Stomach smooth muscle (tissue), 2 donors: ENCODE results near the gene GAL3ST2.
"Not testable (repeated sequence)": the region's sequence is repeated elsewhere in the genome, so short reads cannot be mapped to it uniquely, and the experiment has no call there.

Experiments used
- H3K27ac ChIP-seq: one replicate; pipeline ENCODE4 v1.7.0; 2013; ENCODE audit warnings: mild to moderate bottlenecking, low read length, inconsistent platforms
- H3K27me3 ChIP-seq, 2 donors: one replicate each; pipeline ENCODE4 v1.7.0; 2013; ENCODE audit warnings: low read length in 2 of 2; ENCODE audit not compliant: insufficient read depth in 2 of 2, control insufficient read depth in 1 of 2
- H3K36me3 ChIP-seq, 2 donors: one replicate each; pipeline ENCODE4 v1.7.0; 2013; ENCODE audit warnings: low read length in 2 of 2; ENCODE audit not compliant: control insufficient read depth in 2 of 2, insufficient read depth in 2 of 2
- H3K4me1 ChIP-seq: one replicate; pipeline ENCODE4 v1.7.0; 2013; ENCODE audit warnings: low read length; ENCODE audit not compliant: control insufficient read depth, insufficient read depth
- H3K4me3 ChIP-seq, 2 donors: one replicate each; pipeline ENCODE4 v1.7.0; 2013; ENCODE audit warnings: low read length in 2 of 2
- H3K9ac ChIP-seq, 2 donors: one replicate each; pipeline ENCODE4 v1.7.0; 2013; ENCODE audit warnings: low read length in 2 of 2, mild to moderate bottlenecking in 1 of 2
- H3K9me3 ChIP-seq, 2 donors: one replicate each; pipeline ENCODE4 v1.7.0; 2013; ENCODE audit warnings: low read length in 2 of 2; ENCODE audit not compliant: control insufficient read depth in 2 of 2
- donor health status: healthy.
- donor health status: Pancreatic carcinoma.

The GAL3ST2 gene

GRCh38 chr2:241803387-241804325, 27.0 kb downstream of the GAL3ST2 start:
- H3K9me3 ChIP-seq = no peaks in the 10 kb centered on the region
- H3K27me3 ChIP-seq = peaks cover 7 to 21% of the 10 kb centered on the region in 2 donors
- H3K27ac ChIP-seq = no peak overlapping the region
- no peak overlapping the region for H3K9ac ChIP-seq
- peak overlapping the region; percentile 46 to 66 for H3K4me3 ChIP-seq
- H3K4me1 ChIP-seq = peaks cover 19% of the 10 kb centered on the region
- no peaks in the 10 kb centered on the region for H3K36me3 ChIP-seq

GRCh38 chr2:241804326-241805229, 28.0 kb downstream of the GAL3ST2 start:
- Histone ChIP-seq H3K27me3 (peaks cover 7 to 21% of the 10 kb centered on the region in 2 donors), H3K9me3 (no peaks in the 10 kb centered on the region), H3K36me3 (no peaks in the 10 kb centered on the region), H3K27ac (no peak overlapping the region), H3K9ac (no peak overlapping the region), H3K4me3 (peak overlapping the region; percentile 12 to 66), H3K4me1 (peaks cover 19% of the 10 kb centered on the region)

GRCh38 chr2:241806217-241806616, 29.6 kb downstream of the GAL3ST2 start:
- H3K27ac ChIP-seq, H3K9me3 ChIP-seq, H3K4me3 ChIP-seq, H3K36me3 ChIP-seq, H3K9ac ChIP-seq: not testable (repeated sequence)
- Histone ChIP-seq H3K4me1 (peaks cover 19% of the 10 kb centered on the region), H3K27me3 (peaks cover 7 to 21% of the 10 kb centered on the region in 2 donors)

DNA sequence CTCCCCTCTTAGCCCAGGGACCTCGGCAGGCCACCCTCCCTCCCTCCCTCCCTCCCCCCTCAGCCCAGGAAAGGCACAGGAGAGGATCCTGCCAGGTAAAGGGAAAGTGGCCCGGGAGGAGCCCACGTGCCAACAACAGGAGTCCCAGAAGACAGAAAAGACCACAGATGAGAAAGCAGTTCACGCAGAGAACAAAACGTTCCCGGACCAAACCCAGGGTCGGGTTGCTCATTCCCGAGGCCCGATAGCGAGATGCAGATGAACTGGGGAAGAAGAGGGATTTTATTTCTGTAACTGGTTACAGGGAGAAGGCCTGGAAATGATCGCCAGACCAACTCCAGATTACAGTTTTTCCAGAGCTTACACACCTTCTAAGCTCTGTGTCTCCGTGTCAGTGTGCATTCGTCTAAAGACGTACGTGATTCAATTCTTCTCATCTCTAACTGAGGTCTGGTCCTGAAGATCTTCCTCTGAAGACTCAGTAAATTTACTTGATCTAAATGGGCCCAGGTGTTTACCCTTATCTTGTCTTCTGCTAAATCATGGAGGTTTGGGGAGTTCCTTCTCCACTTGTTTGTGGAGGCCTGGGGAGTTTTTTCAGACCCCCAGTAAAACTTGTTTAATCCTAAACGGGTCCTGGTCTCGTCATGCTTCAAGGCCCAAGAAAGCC, 31.6 kb downstream of the GAL3ST2 start:
- Histone ChIP-seq H3K27ac (no peak overlapping the region), H3K36me3 (no peaks in the 10 kb centered on the region), H3K4me3 (no peak overlapping the region), H3K4me1 (peaks cover 17% of the 10 kb centered on the region), H3K9ac (no peak overlapping the region), H3K9me3 (no peaks in the 10 kb centered on the region), H3K27me3 (peaks cover 9 to 18% of the 10 kb centered on the region in 2 donors)

DNA sequence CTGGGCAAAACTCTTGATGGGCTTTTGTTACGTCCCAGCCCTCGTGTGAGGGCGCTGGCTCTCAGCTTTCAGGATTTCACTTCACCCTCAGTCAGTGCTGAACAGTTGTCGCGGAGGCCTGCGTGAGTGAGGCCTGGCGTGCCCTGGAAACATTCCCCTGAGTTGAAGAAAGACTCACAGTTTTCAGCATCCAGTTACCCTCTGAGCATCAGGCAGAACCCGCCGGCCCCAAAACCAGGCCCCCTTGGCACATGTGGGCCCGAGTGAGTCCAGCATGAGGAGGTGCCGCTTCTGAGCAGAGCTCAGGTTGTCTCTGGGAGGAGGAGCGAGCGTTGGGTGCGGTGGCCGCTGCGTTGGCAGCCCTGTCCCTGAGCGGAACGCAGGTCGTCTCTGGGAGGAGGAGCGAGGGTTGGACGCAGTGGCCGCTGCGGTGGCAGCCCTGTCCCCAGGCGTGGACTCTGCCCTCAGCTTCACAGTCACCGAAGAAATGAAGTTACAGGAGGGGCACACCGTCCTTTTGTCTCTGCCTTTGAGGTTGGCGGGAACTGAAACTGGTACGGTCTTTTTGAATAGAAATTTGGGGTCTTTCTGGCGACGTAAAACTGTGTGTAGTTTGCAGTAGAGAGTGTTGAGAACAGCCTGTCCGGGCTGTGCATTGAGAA, 32.2 kb downstream of the GAL3ST2 start, which contains the start of gene NEU4:
NEU4 (plus strand) TSS at position 473 of the 662 bp plus-strand sequence. CDS start 5,292 bp downstream, outside the sequence.
- Histone ChIP-seq H3K27me3 (peaks cover 9 to 11% of the 10 kb centered on the region in 2 donors), H3K4me3 (no peak within 1 kb of the TSS), H3K9ac (no peak within 1 kb of the TSS), H3K4me1 (peaks cover 11% of the 10 kb centered on the region), H3K36me3 (no peaks in the 10 kb centered on the region), H3K27ac (no peak within 1 kb of the TSS), H3K9me3 (no peaks in the 10 kb centered on the region)

DNA sequence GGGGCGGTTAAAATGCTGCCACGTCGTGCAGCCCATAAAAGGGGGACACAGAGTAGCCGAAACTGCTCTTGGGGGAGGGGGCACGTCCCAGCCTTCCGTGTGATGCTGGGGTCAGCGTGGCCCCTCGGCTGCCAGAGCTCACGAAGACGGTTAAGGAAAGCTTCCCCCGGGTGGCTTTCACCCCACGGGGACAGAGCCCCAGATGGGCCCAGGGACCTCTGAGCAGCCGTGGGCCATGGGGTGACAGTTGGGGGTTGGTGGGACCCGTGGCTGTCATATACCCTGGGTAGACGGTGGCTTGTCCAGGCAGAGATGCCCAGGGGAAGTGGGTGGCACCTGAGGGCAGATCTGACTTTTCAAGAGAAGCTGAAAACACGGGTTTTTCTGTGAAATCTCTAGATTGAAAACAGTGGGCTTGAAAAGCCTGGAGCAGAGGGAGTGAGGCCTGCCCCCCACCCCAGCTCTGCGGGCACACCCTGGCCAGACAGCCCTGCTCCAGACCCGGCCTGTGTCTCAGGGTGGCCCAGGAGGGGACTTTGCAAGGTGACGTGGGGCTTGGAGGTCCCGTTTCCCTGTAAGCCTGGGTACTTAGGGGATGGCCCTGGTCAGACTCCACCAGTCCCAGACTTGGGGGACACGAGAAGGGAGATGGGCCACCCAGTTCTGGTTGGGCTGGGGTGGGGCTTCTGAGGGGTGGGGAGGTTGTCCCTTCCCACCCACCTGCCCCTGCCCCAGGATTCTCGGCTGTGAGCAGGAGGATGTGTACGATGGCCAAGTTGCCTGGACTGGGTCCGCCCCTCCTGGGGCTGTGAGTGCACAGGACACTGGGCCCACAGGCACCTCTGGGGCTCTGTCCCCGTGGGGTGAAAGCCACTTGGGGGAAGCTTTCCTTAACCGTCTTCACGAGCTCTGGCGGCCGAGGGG, 33.0 kb downstream of the GAL3ST2 start:
- Histone ChIP-seq H3K4me3 (no peak overlapping the region), H3K4me1 (peaks cover 3% of the 10 kb centered on the region)

DNA sequence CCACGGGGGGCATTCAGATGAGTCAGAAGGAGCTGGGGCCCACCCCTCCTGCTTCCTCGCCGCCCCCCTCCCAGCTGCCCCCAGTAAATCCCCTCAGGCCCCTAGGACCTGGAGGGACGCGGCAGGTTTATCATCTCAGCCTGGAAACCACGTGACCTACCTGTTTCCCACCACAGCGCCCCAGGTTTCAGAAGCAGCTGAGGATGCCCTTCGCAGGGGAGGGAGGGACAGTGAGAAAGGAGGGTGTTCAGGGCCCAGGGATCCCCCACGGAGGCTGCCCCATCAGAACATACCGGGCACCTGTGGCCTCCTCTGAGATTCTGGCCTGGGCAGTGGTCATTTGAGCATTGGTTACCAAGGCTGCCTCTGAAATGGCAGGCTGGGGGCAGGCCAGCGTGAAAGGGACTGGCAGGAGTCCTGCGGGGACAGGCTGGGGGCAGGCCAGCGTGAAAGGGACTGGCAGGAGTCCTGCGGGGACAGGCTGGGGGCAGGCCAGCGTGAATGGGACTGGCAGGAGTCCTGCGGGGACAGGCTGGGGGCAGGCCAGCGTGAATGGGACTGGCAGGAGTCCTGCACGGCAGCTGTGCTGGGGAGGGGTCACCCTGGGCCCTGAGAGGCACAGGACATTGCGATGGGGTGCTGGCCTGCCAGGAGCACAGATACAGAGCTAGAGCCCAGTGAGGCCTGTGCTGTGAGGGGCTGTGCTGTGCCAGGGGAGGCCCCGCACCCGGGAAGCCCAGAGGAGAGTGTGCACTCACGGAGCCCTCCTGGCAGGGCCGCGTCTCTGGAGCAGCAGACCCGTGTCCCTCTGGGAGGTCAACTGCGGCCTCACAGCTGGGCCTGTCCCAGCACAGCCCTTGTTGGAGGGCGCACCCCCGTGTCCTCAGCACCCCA, 33.9 kb downstream of the GAL3ST2 start:
- H3K9ac ChIP-seq = no peak overlapping the region
- no peaks in the 10 kb centered on the region for H3K36me3 ChIP-seq
- H3K4me3 ChIP-seq = no peak overlapping the region
- H3K4me1 ChIP-seq = no peaks in the 10 kb centered on the region
- H3K9me3 ChIP-seq = no peaks in the 10 kb centered on the region
- H3K27me3 ChIP-seq = peaks cover 0 to 2% of the 10 kb centered on the region in 2 donors
- H3K27ac ChIP-seq = no peak overlapping the region

More for the DNA sequence above, 33.0 kb downstream of the GAL3ST2 start:
- no peak overlapping the region for H3K27ac ChIP-seq
- H3K27me3 ChIP-seq = peaks cover 3 to 4% of the 10 kb centered on the region in 2 donors
- H3K9me3 ChIP-seq = no peaks in the 10 kb centered on the region
- no peaks in the 10 kb centered on the region for H3K36me3 ChIP-seq
- no peak overlapping the region for H3K9ac ChIP-seq

DNA sequence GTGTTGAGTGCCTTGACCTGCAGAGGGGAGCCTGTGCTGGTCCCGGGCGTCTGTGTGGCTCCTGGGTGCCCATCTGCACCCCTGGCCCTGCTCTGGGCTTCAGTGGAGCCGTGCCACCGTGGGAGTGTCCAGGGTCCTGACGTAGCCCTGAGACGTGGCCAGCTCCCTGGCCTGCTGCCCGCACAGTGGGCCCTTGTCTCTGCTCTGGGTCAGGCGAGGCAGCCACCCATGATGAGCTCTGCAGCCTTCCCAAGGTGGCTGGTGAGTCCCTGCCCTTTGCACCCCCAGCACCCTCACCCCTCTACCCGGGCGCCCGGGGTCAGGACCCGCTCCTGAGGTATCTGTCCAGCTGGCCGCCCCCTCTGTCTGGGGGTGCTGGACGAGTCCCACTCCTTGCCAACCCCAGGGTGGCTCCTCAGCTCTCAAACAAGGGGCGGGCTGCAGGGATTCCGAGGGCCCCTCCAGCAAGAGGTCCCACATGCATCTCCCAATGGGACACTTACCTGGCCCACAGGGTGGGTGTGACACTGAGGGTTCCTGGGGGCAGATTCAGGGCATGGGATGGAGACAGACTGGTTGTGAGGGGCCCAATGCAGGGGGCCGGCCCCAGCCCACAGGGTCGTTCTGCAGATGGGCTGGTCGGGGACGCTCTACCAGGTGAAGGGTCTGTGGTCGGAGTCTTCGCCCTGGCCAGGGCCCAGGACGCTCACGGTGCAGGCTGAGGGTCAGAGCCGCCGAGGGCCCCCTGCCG, 34.8 kb downstream of the GAL3ST2 start:
- Histone ChIP-seq H3K9me3 (no peaks in the 10 kb centered on the region), H3K27ac (no peak overlapping the region), H3K36me3 (no peaks in the 10 kb centered on the region), H3K27me3 (peaks cover under 1 to 2% of the 10 kb centered on the region in 2 donors), H3K9ac (no peak overlapping the region), H3K4me1 (no peaks in the 10 kb centered on the region), H3K4me3 (no peak overlapping the region)
